Stimulated activated effector memory CD8-positive, alpha-beta T cell treated with anti-CD3 and anti-CD28 coated beads, Interleukin-12 subunit alpha, Interleukin-12 subunit beta, amount 100 ng/mL, for 72 hours (primary cell): ENCODE data around the gene HCRTR2.
"Not testable (repeated sequence)": the region's sequence is repeated elsewhere in the genome, so short reads cannot be mapped to it uniquely, and the experiment has no call there.

Source experiments
- ATAC-seq: fragments of 150-1000 bp; cut with Tn5 transposase; 2 replicates; pipeline ENCODE4 v1.10.0; 2021
- DNase-seq, 2 donors: peaks; one replicate each; pipeline ENCODE4 v3.0.0; 2021 to 2022; ENCODE audit warnings: low spot score in 2 of 2
- H3K27ac Mint-ChIP-seq: one replicate; pipeline ENCODE4 v1.8.0; 2022; ENCODE audit warnings: mild to moderate bottlenecking, mixed read lengths
- H3K36me3 Mint-ChIP-seq: one replicate; pipeline ENCODE4 v1.8.0; 2022; ENCODE audit warnings: mild to moderate bottlenecking, mixed read lengths
- H3K4me1 Mint-ChIP-seq: one replicate; pipeline ENCODE4 v1.8.0; 2022; ENCODE audit warnings: mixed read lengths
- H3K4me3 Mint-ChIP-seq: one replicate; pipeline ENCODE4 v1.8.0; 2022; ENCODE audit warnings: mild to moderate bottlenecking, mixed read lengths
- H3K9me3 Mint-ChIP-seq: one replicate; pipeline ENCODE4 v1.8.0; 2022; ENCODE audit warnings: mixed read lengths

The HCRTR2 gene

GRCh38 chr6:55276745-55277530 lies 102.6 kb downstream of the HCRTR2 start:
- no peaks in the 10 kb centered on the region for H3K36me3 Mint-ChIP-seq
- H3K9me3 Mint-ChIP-seq: peaks cover 3% of the 10 kb centered on the region
- DNase-seq: no peak
- H3K4me3 Mint-ChIP-seq: no peak overlapping the region
- no peak for ATAC-seq
- H3K27ac Mint-ChIP-seq: no peak overlapping the region
- no peaks in the 10 kb centered on the region for H3K4me1 Mint-ChIP-seq

GRCh38 chr6:55277646-55278045 lies 103.3 kb downstream of the HCRTR2 start:
- H3K9me3 Mint-ChIP-seq: peaks cover 3% of the 10 kb centered on the region
- H3K36me3 Mint-ChIP-seq: no peaks in the 10 kb centered on the region
- ATAC-seq: no peak
- H3K4me1 Mint-ChIP-seq: no peaks in the 10 kb centered on the region
- DNase-seq: no peak
- no peak overlapping the region for H3K4me3 Mint-ChIP-seq
- H3K27ac Mint-ChIP-seq: no peak overlapping the region

GRCh38 chr6:55281215-55281614 lies 106.9 kb downstream of the HCRTR2 start:
- ATAC-seq (no peak), DNase-seq (no peak)
- no peak overlapping the region for H3K27ac Mint-ChIP-seq
- H3K36me3 Mint-ChIP-seq: no peaks in the 10 kb centered on the region
- H3K4me1 Mint-ChIP-seq: no peaks in the 10 kb centered on the region
- peaks cover 9% of the 10 kb centered on the region for H3K9me3 Mint-ChIP-seq
- H3K4me3 Mint-ChIP-seq: no peak overlapping the region

- ATAC-seq: no peak
- H3K9me3 Mint-ChIP-seq: peaks cover 9% of the 10 kb centered on the region
- H3K27ac Mint-ChIP-seq: no peak overlapping the region
- H3K4me1 Mint-ChIP-seq: no peaks in the 10 kb centered on the region
- H3K36me3 Mint-ChIP-seq: no peaks in the 10 kb centered on the region
- no peak overlapping the region for H3K4me3 Mint-ChIP-seq
- DNase-seq: no peak
Observed at GRCh38 chr6:55282115-55282514, 107.8 kb downstream of the HCRTR2 start.

GRCh38 chr6:55286824-55287223 lies 112.5 kb downstream of the HCRTR2 start:
- Mint-ChIP-seq H3K4me1 (no peaks in the 10 kb centered on the region), H3K9me3 (peaks cover 15% of the 10 kb centered on the region), H3K27ac (no peak overlapping the region), H3K4me3 (no peak overlapping the region), H3K36me3 (no peaks in the 10 kb centered on the region)
- ATAC-seq: no peak
- DNase-seq: no peak

GRCh38 chr6:55290736-55291135 lies 116.4 kb downstream of the HCRTR2 start:
- H3K36me3 Mint-ChIP-seq: no peaks in the 10 kb centered on the region

GRCh38 chr6:55293116-55293515 lies 118.8 kb downstream of the HCRTR2 start:
- Mint-ChIP-seq H3K4me3 (no peak overlapping the region), H3K4me1 (no peaks in the 10 kb centered on the region), H3K36me3 (no peaks in the 10 kb centered on the region), H3K27ac (no peak overlapping the region), H3K9me3 (peaks cover 13% of the 10 kb centered on the region)
- ATAC-seq: no peak
- no peak for DNase-seq

More at GRCh38 chr6:55290736-55291135, 116.4 kb downstream of the HCRTR2 start:
- ATAC-seq: no peak
- Mint-ChIP-seq H3K4me1 (no peaks in the 10 kb centered on the region), H3K9me3 (peaks cover 10% of the 10 kb centered on the region), H3K4me3 (no peak overlapping the region), H3K27ac (no peak overlapping the region)
- no peak for DNase-seq

GRCh38 chr6:55297214-55297613 lies 122.9 kb downstream of the HCRTR2 start:
- peaks cover 22% of the 10 kb centered on the region for H3K9me3 Mint-ChIP-seq
- DNase-seq, ATAC-seq, H3K36me3 Mint-ChIP-seq, H3K27ac Mint-ChIP-seq, H3K4me3 Mint-ChIP-seq, H3K4me1 Mint-ChIP-seq: not testable (repeated sequence)

GRCh38 chr6:55299286-55299985 lies 125.1 kb downstream of the HCRTR2 start:
- H3K9me3 Mint-ChIP-seq: peaks cover 28% of the 10 kb centered on the region
- no peak overlapping the region for H3K27ac Mint-ChIP-seq
- no peaks in the 10 kb centered on the region for H3K4me1 Mint-ChIP-seq
- H3K36me3 Mint-ChIP-seq: no peaks in the 10 kb centered on the region
- no peak overlapping the region for H3K4me3 Mint-ChIP-seq
- ATAC-seq (no peak), DNase-seq (no peak)

- Mint-ChIP-seq H3K27ac (no peak overlapping the region), H3K4me3 (no peak overlapping the region), H3K4me1 (no peaks in the 10 kb centered on the region), H3K36me3 (no peaks in the 10 kb centered on the region), H3K9me3 (peaks cover 28% of the 10 kb centered on the region)
- ATAC-seq: no peak
- no peak for DNase-seq
Observed at GRCh38 chr6:55304747-55305146, 130.4 kb downstream of the HCRTR2 start.

- DNase-seq (no peak), ATAC-seq (no peak)
- no peak overlapping the region for H3K27ac Mint-ChIP-seq
- H3K4me3 Mint-ChIP-seq: no peak overlapping the region
- no peaks in the 10 kb centered on the region for H3K36me3 Mint-ChIP-seq
- H3K9me3 Mint-ChIP-seq: peaks cover 21% of the 10 kb centered on the region
- no peaks in the 10 kb centered on the region for H3K4me1 Mint-ChIP-seq
Observed at GRCh38 chr6:55319961-55320695, 145.8 kb downstream of the HCRTR2 start.

- ATAC-seq (no peak), DNase-seq (no peak)
- Mint-ChIP-seq H3K9me3 (peaks cover 24% of the 10 kb centered on the region), H3K4me3 (no peak overlapping the region), H3K36me3 (no peaks in the 10 kb centered on the region), H3K4me1 (no peaks in the 10 kb centered on the region), H3K27ac (no peak overlapping the region)
Observed at GRCh38 chr6:55320696-55321086, 146.4 kb downstream of the HCRTR2 start.

- no peak for DNase-seq
- H3K36me3 Mint-ChIP-seq: no peaks in the 10 kb centered on the region
- peaks cover 17% of the 10 kb centered on the region for H3K9me3 Mint-ChIP-seq
- H3K4me3 Mint-ChIP-seq: no peak within 1 kb of the TSS
- H3K27ac Mint-ChIP-seq: no peak within 1 kb of the TSS
- ATAC-seq: no peak
- H3K4me1 Mint-ChIP-seq: no peaks in the 10 kb centered on the region
Observed at GRCh38 chr6:55327169-55327568, 152.9 kb downstream of the HCRTR2 start, which contains the start of gene GFRAL. TSS of gene GFRAL (plus strand) at chr6:55327469. CDS start at chr6:55327555, 86 bp downstream.
